Lower leg skin (tissue), 3 donors: Measurements from ENCODE around the gene HMG20A.

ENCODE experiments used
- POLR2A ChIP-seq, 2 donors: fragments of 450-650 bp; IDR thresholded peaks; one replicate each; pipeline ENCODE4 v1.6.1; 2016 to 2017; ENCODE audit warnings: antibody characterized with exemption in 2 of 2, mild to moderate bottlenecking in 1 of 2, moderate library complexity in 1 of 2
- TF ChIP-seq, protein P1 (sequence below), 3 donors: fragments of 450-650 bp; IDR thresholded peaks; one replicate each; pipeline ENCODE4 v1.5.1; 2016; ENCODE audit warnings: antibody characterized with exemption in 3 of 3, mild to moderate bottlenecking in 3 of 3, moderate library complexity in 2 of 3

GRCh38 chr15:77486542-77487468, 66.1 kb downstream of the HMG20A start:
- TF ChIP-seq, protein P1, sequence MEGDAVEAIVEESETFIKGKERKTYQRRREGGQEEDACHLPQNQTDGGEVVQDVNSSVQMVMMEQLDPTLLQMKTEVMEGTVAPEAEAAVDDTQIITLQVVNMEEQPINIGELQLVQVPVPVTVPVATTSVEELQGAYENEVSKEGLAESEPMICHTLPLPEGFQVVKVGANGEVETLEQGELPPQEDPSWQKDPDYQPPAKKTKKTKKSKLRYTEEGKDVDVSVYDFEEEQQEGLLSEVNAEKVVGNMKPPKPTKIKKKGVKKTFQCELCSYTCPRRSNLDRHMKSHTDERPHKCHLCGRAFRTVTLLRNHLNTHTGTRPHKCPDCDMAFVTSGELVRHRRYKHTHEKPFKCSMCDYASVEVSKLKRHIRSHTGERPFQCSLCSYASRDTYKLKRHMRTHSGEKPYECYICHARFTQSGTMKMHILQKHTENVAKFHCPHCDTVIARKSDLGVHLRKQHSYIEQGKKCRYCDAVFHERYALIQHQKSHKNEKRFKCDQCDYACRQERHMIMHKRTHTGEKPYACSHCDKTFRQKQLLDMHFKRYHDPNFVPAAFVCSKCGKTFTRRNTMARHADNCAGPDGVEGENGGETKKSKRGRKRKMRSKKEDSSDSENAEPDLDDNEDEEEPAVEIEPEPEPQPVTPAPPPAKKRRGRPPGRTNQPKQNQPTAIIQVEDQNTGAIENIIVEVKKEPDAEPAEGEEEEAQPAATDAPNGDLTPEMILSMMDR (IDR thresholded peaks at IDR 0.05) = no peak
- no peak for TF ChIP-seq POLR2A (IDR thresholded peaks at IDR 0.05)
